Pulmonary artery endothelial cell (primary cell): Measurements from ENCODE around the gene PRICKLE4. TPM values are rescaled to one million over a fixed set of nuclear protein-coding genes. Genes with fewer than 3 reads are reported as not detected.
"Not testable (repeated sequence)": the region's sequence is repeated elsewhere in the genome, so short reads cannot be mapped to it uniquely, and the experiment has no call there.

Experiments
- DNase-seq: peaks from one replicate; pipeline ENCODE4 v3.0.0-alpha.2; 2011; ENCODE audit warnings: low read depth, low spot score
- total RNA-seq: library from RNA; depleted of rRNA; stranded (reverse); fragments of >200 nt; gene quantifications from 2 replicates; pipeline ENCODE4 v1.2.3, GENCODE V29; 2014

The PRICKLE4 gene
- total RNA-seq, 1 donor from 2014 or later: 1.1 TPM

DNA sequence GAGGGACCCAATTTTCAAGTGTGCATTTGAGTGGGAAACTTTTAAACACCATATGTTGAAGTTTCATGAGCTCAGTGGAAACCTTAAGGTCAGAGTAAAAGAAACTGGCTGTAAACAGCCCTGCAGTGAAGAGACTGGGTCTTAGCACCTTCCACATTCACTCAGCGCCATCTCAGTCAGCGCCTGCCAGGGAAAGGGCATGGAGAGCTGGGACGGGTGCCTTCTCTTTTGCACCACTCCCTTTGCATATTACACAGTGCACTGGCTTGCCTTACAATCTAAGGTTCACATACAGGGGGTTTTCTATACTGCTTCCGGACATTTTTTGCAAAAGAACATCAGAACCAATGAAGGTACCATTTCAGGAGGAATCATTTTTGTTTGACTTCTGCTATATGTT lies 11.4 kb downstream of the PRICKLE4 start:
- DNase-seq: no peak

- no peak for DNase-seq
These were observed 15.9 kb downstream of the PRICKLE4 start for GRCh38 chr6:41796474-41796873.

DNA sequence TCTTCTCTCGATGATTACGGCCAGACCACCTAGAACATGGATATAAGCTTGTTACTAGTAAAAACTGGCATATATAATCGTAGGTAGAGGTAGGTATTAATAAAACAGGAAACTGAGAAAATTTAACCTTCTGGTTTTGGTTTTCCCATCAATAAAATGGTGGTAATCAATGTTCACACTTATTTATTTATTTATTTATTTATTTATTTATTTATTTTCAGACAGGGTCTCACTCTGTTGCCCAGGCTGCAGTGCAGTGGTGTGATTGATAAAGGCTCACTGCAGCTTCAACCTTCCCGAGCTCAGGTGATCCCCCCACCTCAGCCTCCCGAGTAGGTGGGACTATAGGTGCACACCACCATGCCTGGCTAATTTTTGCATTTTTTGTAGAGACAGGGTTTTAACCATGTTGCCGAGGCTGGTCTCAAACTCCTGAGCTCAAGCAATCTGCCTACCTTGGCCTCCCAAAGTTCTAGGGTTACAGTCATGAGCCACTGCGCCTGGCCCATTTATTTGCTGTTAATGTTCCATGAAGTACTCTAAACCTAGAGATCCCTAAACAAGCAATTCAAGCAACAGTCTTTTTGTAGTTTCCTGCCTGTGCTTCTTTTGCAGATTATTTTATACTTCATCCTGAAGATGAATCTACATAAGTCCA lies 18.4 kb downstream of the PRICKLE4 start:
- DNase-seq: no peak

- DNase-seq: no peak
These were observed 19.0 kb downstream of the PRICKLE4 start for GRCh38 chr6:41799559-41799911.

- DNase-seq: no peak
These were observed 20.8 kb downstream of the PRICKLE4 start for GRCh38 chr6:41801380-41801779.

DNA sequence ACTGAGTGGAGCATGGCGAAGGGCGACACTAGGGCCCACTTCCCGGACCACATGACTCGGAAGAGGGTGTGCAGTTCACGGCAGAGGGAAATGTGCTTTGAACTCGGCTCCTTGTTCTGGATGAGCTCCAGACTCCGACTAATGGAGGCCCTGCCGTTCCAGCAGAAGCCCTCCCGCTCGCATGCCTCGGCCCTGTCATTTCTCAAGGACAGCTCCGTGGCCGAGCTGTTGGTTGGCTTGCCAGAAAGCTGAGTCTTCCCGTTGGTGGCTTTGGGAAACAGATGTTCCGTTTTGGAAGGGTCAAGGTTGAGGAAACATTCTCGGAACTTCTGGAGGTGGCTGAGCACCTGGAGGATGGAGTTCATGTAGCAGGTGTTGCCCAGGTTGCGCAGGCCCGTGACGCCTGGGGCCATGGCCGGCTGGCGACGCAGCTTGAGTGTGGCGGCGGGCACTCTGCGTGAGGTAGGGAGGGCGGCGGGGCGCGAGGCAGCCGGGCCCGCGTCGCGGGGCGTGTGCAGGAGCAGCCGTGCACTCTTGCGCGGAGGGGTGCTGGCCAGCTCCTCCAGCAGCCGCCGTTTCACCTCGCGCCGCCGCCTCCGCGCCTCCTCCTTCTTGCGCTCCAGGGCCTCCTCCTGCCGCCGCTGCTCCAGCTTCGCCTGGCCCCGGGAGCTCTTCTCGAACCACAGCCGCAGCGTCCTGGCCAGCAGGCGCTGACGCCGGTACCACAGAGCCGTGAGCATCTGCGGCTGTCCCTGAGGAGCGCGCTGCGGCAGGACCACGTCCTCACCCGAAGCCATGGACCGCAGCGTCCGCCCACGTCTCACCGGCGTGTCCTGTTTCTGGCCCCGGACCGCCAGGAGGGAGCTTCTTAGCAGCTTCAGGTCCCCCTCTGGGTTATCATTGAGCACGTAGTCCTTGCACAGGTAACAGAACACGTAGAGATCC lies 25.5 kb downstream of the PRICKLE4 start:
- no peak for DNase-seq

DNA sequence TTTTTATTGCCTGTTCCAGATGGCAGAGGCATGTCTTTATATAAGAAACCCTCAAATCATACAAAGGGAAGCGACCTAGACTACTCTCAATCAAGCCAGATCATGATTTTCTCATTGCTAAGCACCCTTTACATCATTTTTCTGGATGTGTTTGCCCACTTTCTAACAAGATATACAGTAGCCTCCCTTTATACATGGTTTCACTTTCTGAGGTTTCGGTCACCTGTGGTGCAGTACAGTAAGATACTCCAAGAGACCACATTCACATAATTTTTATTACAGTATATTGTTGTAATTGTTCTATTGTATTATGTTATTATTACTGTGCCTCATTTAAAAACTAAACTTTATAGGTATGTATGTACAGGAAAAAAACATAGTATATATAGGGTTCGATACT lies 30.5 kb downstream of the PRICKLE4 start:
- DNase-seq: no peak

- DNase-seq: not testable (repeated sequence)
These were observed 31.4 kb downstream of the PRICKLE4 start for GRCh38 chr6:41811946-41812345.

GRCh38 chr6:41813469-41813868 lies 32.9 kb downstream of the PRICKLE4 start:
- no peak for DNase-seq

DNA sequence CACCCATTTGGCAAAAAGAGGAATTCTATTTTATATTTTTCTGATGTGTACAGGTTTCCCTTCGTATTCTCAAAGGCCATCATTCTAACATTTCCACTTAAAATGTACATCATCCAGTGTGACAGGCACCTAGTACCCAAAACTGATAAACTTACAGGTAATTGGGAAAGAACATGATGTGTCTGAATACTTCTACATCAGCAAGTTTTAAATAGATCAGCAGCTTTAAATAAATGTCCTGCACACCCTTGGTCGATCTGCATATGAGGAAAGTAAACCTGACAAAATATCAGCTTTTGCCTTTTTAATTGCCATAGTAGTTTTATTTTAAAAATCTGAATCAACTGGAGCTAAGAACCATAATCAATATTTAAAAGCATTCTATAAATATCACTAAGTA lies 33.4 kb downstream of the PRICKLE4 start:
- DNase-seq: no peak

DNA sequence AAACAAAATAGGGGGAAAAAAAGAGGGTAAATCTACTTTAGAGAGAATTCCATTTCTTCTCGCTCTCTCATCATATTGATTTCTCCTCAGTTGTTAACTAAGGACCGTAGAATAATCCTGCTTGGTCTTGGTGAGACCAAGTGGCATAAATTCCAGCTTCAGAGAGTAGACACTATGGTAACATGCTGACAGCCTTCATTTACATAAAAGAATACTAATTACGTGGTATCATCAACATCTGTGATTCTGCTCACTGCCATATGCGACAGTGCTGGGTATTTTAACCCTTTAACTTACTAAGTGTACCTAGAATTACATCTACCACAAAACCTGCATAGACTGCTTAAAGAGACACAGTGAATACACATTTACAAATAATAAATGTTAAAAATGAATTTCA lies 34.0 kb downstream of the PRICKLE4 start:
- no peak for DNase-seq

DNA sequence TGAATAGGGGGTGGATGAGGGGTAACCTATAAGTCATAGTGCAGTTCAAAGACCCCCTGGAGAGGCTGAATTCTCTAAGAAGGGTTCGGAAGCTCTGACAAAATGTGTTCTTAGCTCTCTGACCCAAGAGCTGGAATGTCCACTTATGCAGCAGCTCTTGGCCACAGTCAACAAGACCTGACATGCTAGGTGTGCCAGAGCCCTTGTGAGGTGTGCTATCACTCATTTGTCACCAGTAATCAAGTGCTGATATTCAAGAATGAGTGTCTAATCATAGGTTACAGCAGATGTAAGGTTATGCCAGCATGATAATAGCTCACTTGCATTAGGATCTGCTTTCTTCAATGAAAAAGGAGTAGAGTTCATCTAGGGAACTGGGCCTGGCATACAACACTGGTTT lies 35.0 kb downstream of the PRICKLE4 start:
- DNase-seq: no peak

DNA sequence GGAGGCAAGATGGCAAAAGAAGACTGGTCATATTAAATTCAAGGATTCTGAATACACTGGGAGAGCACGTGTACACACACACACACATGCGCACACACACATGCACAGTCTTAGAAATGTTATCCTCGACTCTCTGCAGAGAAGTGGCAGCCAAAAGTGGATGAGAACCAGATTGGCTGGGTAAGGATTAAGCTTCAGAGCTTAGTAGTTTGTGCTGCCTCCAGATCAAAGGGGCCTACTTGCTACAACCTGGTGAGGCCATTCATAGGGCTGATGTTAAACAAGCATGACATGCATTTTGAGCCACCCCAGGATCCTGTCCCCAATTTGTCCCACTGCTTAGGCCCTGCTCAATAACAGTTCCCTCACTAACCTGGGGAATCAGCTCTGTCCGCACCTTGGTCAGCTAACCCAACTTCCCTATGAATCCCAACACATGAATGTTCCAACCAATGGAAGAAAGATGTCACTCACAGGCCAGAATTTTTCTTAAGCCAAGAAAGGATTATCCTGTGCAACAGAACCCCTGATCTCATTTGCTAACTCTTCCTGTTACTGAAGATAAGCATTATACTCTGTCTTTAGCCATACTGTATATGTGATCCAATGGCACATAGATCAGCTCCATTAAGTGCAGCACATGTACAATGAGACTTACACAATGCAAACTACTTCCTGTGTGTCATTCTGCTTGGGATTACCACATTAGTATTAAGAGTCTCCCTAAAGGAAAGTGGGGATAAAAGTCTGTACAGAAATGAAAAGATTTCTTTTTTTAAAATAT lies 37.9 kb downstream of the PRICKLE4 start:
- DNase-seq: peak; percentile 3

DNA sequence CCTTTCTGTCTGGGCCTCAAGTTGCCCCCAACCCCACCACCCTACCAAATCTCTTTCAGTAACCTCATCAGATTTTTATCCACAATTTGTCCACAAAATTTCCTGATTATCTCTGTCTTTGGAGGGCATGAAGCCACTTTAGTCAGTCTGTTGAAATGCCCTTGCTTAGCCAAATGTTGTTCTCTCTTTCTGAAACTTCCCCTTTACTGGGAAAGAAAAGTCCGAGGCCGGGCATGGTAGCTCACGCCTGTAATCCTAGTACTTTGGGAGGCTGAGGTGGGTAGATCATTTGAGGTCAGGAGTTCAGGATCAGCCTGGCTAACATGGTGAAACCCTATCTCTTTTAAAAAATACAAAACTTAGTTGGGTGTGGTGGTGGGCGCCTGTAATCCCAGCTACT lies 40.7 kb downstream of the PRICKLE4 start:
- DNase-seq: no peak

DNA sequence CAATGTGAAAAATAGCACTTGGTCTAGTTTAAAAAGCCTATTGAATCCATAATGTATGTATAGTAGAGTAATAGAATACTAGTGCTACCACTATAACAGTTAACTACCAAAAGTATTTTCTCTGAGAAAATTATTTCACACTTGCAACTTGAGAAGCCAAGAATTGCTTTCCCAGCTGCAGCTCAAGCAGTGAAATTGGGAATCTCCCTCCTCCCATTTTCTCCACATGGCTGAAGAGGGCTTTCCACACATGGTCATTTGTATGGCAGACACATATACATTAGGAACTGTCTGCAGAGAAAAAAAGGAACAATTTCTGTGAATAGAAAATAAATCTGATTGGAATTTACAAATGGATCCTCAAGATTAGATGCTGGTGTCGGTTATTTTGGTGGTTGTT lies 41.4 kb downstream of the PRICKLE4 start:
- DNase-seq: no peak

GRCh38 chr6:41823178-41823577 lies 42.6 kb downstream of the PRICKLE4 start:
- no peak for DNase-seq

- peak; percentile 77 for DNase-seq
These were observed 44.3 kb downstream of the PRICKLE4 start for GRCh38 chr6:41824571-41825569.

DNA sequence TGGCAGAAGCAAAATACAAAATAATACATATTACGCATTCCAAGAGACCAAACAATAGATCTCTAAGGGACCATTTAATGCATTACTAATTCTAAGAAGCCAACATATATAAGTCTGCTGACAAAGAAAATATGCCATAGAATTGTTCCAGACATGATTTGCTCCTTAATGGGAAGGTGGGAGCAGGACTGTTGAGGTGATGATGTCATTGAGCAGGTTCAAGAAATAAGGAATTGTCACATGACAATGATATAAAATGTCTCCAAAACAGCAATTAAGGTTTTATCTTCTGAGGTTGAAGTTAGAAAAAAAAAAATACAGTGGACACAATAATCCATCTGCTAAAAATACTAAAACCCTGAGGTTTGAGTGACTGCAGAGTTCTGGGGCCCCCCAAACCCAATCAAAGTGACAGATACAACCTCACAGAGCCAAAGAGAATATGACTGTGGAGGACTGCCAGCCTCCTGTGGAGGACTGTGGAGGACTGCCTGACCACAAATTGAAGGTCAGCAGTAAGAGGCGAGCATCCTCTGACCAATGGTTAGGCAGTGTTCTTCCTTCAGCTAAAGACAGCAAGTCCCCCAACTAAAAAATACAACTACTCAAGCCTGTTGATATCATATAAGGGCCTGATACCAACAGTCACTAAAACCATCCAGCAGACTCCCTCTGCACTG lies 45.9 kb downstream of the PRICKLE4 start:
- DNase-seq: no peak

- DNase-seq: no peak
These were observed 51.7 kb downstream of the PRICKLE4 start for GRCh38 chr6:41832263-41832662.

DNA sequence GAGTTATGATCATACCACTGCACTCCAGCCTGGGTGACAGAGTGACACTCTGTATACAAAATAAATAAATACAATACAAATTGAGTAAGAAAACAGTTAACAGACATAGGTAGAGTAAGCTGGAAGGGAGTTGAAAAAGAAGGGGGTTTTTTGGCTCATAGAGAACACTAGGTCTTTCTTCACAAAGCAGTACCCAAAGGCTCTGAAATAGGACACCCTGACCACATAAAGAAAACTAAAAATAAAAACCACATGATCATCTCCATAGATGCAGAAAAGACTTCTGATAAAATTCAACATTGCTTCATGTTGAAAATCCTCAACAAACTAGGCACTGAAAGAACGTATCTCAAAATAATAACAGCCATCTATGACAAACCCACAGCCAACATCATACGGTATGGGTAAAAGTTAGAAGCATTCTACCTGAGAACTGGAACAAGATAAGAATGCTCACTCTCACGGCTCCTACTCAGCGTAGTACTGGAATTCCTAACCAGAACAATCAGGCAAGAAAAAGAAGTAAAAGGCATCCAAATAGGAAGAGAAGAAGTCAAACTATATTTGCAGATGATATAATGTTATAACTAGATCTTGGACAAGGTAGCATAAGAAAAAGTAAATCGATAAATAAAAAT lies 55.6 kb downstream of the PRICKLE4 start:
- DNase-seq: no peak
